ENCODE data around the gene KRT78.

The KRT78 gene

GRCh38 chr12:52832985-52833905 is 15.5 kb downstream of the KRT78 start:
- no peaks in the 10 kb centered on the region for H3K36me3 ChIP-seq (ENCODE audit: control insufficient read depth, low read length)
- H3K9me3 ChIP-seq (ENCODE audit: control insufficient read depth, insufficient read depth, low read length), result no peaks in the 10 kb centered on the region
- no peaks in the 10 kb centered on the region for H4K20me1 ChIP-seq (ENCODE audit: control insufficient read depth, insufficient read depth, low read depth, low read length)
- H3F3A ChIP-seq (ENCODE audit: control insufficient read depth, insufficient read depth), result no peaks in the 10 kb centered on the region
- no peaks in the 10 kb centered on the region for H3K4me1 ChIP-seq (ENCODE audit: control insufficient read depth, low read length)
- TF ChIP-seq CTCF (IDR thresholded peaks at IDR 0.05; ENCODE audit: low read depth, low read length, poor library complexity, severe bottlenecking) (no peak), EZH2phosphoT487 (IDR thresholded peaks at IDR 0.05; ENCODE audit: borderline replicate concordance, low read length) (no peak)
- H3K4me2 ChIP-seq (ENCODE audit: low read length), result no peak overlapping the region
- no peak overlapping the region for H3K27ac ChIP-seq (ENCODE audit: low read depth, low read length)
- no peaks in the 10 kb centered on the region for H3K9me2 ChIP-seq (replicated peaks; ENCODE audit: control insufficient read depth, low read length)
- no peaks in the 10 kb centered on the region for H3K79me2 ChIP-seq (ENCODE audit: control insufficient read depth, low read length)
- H3K4me3 ChIP-seq (ENCODE audit: low read length), result no peak overlapping the region
- peaks cover 4% of the 10 kb centered on the region for H3K27me3 ChIP-seq (ENCODE audit: control insufficient read depth, low read length)

- no peaks in the 10 kb centered on the region for H3F3A ChIP-seq (ENCODE audit: control insufficient read depth, insufficient read depth)
- H3K27me3 ChIP-seq (ENCODE audit: control insufficient read depth, low read length), result peaks cover 4% of the 10 kb centered on the region
- no peaks in the 10 kb centered on the region for H3K4me1 ChIP-seq (ENCODE audit: control insufficient read depth, low read length)
- no peaks in the 10 kb centered on the region for H3K9me3 ChIP-seq (ENCODE audit: control insufficient read depth, insufficient read depth, low read length)
- no peaks in the 10 kb centered on the region for H3K36me3 ChIP-seq (ENCODE audit: control insufficient read depth, low read length)
- H3K4me2 ChIP-seq (ENCODE audit: low read length), result no peak overlapping the region
- H3K4me3 ChIP-seq (ENCODE audit: low read length), result no peak overlapping the region
- TF ChIP-seq EZH2phosphoT487 (IDR thresholded peaks at IDR 0.05; ENCODE audit: borderline replicate concordance, low read length) (no peak), CTCF (IDR thresholded peaks at IDR 0.05; ENCODE audit: low read depth, low read length, poor library complexity, severe bottlenecking) (no peak)
- H3K27ac ChIP-seq (ENCODE audit: low read depth, low read length), result no peak overlapping the region
- no peaks in the 10 kb centered on the region for H3K9me2 ChIP-seq (replicated peaks; ENCODE audit: control insufficient read depth, low read length)
- H4K20me1 ChIP-seq (ENCODE audit: control insufficient read depth, insufficient read depth, low read depth, low read length), result no peaks in the 10 kb centered on the region
- H3K79me2 ChIP-seq (ENCODE audit: control insufficient read depth, low read length), result no peaks in the 10 kb centered on the region
Measured at GRCh38 chr12:52832451-52832850, 16.3 kb downstream of the KRT78 start.

GRCh38 chr12:52831251-52831650 is 17.5 kb downstream of the KRT78 start:
- Histone ChIP-seq H3F3A (ENCODE audit: control insufficient read depth, insufficient read depth) (no peaks in the 10 kb centered on the region), H3K9me2 (replicated peaks; ENCODE audit: control insufficient read depth, low read length) (no peaks in the 10 kb centered on the region), H3K27me3 (ENCODE audit: control insufficient read depth, low read length) (peaks cover 4% of the 10 kb centered on the region), H3K4me2 (ENCODE audit: low read length) (no peak overlapping the region), H3K79me2 (ENCODE audit: control insufficient read depth, low read length) (no peaks in the 10 kb centered on the region), H3K27ac (ENCODE audit: low read depth, low read length) (no peak overlapping the region), H3K4me3 (ENCODE audit: low read length) (no peak overlapping the region), H3K9me3 (ENCODE audit: control insufficient read depth, insufficient read depth, low read length) (no peaks in the 10 kb centered on the region), H4K20me1 (ENCODE audit: control insufficient read depth, insufficient read depth, low read depth, low read length) (no peaks in the 10 kb centered on the region), H3K4me1 (ENCODE audit: control insufficient read depth, low read length) (no peaks in the 10 kb centered on the region), H3K36me3 (ENCODE audit: control insufficient read depth, low read length) (no peaks in the 10 kb centered on the region)
- TF ChIP-seq EZH2phosphoT487 (IDR thresholded peaks at IDR 0.05; ENCODE audit: borderline replicate concordance, low read length), result no peak
- TF ChIP-seq CTCF (IDR thresholded peaks at IDR 0.05; ENCODE audit: low read depth, low read length, poor library complexity, severe bottlenecking), result no peak
